Trophoblast cell (in vitro differentiated cells and primary cell): ENCODE results near the gene SGCB. TPM values are rescaled to one million over a fixed set of nuclear protein-coding genes. Genes with fewer than 3 reads are reported as not detected.
"Not testable (repeated sequence)": the region's sequence is repeated elsewhere in the genome, so short reads cannot be mapped to it uniquely, and the experiment has no call there.

Experiments used
- DNase-seq, 2 donors: peaks; one replicate each; pipeline ENCODE4 v3.0.0-alpha.2; 2016
- H2AFZ ChIP-seq: 2 replicates; pipeline ENCODE4 v1.6.1; 2013; ENCODE audit warnings: low read length, moderate library complexity, mild to moderate bottlenecking; ENCODE audit not compliant: insufficient read depth, poor library complexity
- H2AK5ac ChIP-seq: 2 replicates; pipeline ENCODE4 v1.6.1; 2013; ENCODE audit warnings: mild to moderate bottlenecking, low read length
- H2BK120ac ChIP-seq: 2 replicates; pipeline ENCODE4 v1.6.1; 2013; ENCODE audit warnings: low read length, mild to moderate bottlenecking, moderate library complexity; ENCODE audit not compliant: insufficient read depth, poor library complexity
- H2BK12ac ChIP-seq: 2 replicates; pipeline ENCODE4 v1.6.1; 2013; ENCODE audit warnings: mild to moderate bottlenecking, low read length, moderate library complexity
- H2BK5ac ChIP-seq: 2 replicates; pipeline ENCODE4 v1.6.1; 2013; ENCODE audit warnings: low read length, low read depth, moderate library complexity, mild to moderate bottlenecking; ENCODE audit not compliant: poor library complexity
- H3K14ac ChIP-seq: 2 replicates; pipeline ENCODE4 v1.6.1; 2013; ENCODE audit warnings: mild to moderate bottlenecking, low read length
- H3K18ac ChIP-seq: 2 replicates; pipeline ENCODE4 v1.6.1; 2013; ENCODE audit warnings: mild to moderate bottlenecking, low read length
- H3K23ac ChIP-seq: 2 replicates; pipeline ENCODE4 v1.6.1; 2013; ENCODE audit warnings: low read length
- H3K27ac ChIP-seq: 2 replicates; pipeline ENCODE4 v1.5.1; 2013; ENCODE audit warnings: low read depth, mild to moderate bottlenecking, inconsistent platforms, low read length, moderate library complexity
- H3K27me3 ChIP-seq: 2 replicates; pipeline ENCODE4 v1.6.1; 2013; ENCODE audit warnings: inconsistent platforms, mild to moderate bottlenecking, low read length, moderate library complexity; ENCODE audit not compliant: insufficient read depth
- H3K36me3 ChIP-seq, 2 experiments: 1 replicate in 1 of 2; 2 replicates in 1 of 2; pipeline ENCODE4 v1.6.1; 2013; ENCODE audit warnings: low read length in 2 of 2, mild to moderate bottlenecking in 2 of 2, moderate library complexity in 1 of 2; ENCODE audit not compliant: insufficient read depth in 2 of 2, control insufficient read depth in 1 of 2
- H3K4ac ChIP-seq: 2 replicates; pipeline ENCODE4 v1.6.1; 2013; ENCODE audit warnings: low read depth, mild to moderate bottlenecking, low read length, moderate library complexity
- H3K4me1 ChIP-seq, 2 experiments: 1 replicate in 1 of 2; 2 replicates in 1 of 2; pipeline ENCODE4 v1.6.1; 2013; ENCODE audit warnings: low read length in 2 of 2, mild to moderate bottlenecking in 2 of 2, moderate library complexity in 1 of 2; ENCODE audit not compliant: insufficient read depth in 2 of 2, control insufficient read depth in 1 of 2
- H3K4me2 ChIP-seq: 2 replicates; pipeline ENCODE4 v1.6.1; 2013; ENCODE audit warnings: inconsistent platforms, mild to moderate bottlenecking, low read length, moderate library complexity
- H3K4me3 ChIP-seq: 2 replicates; pipeline ENCODE4 v1.5.1; 2013; ENCODE audit warnings: mild to moderate bottlenecking, low read depth, low read length, inconsistent platforms
- H3K79me1 ChIP-seq: one replicate; pipeline ENCODE4 v1.6.1; 2013; ENCODE audit warnings: low read length
- H3K79me2 ChIP-seq: 2 replicates; pipeline ENCODE4 v1.6.1; 2013; ENCODE audit warnings: low read length, mild to moderate bottlenecking; ENCODE audit not compliant: control insufficient read depth, insufficient read depth, poor library complexity
- H3K9ac ChIP-seq: 2 replicates; pipeline ENCODE4 v1.6.1; 2013; ENCODE audit warnings: mild to moderate bottlenecking, low read length
- H3K9me3 ChIP-seq: 2 replicates; pipeline ENCODE4 v1.6.1; 2013; ENCODE audit warnings: low read depth, mild to moderate bottlenecking, control low read depth, inconsistent platforms, low read length; ENCODE audit not compliant: insufficient read depth
- H4K12ac ChIP-seq: 2 replicates; pipeline ENCODE4 v1.6.1; 2013; ENCODE audit warnings: low read depth, mild to moderate bottlenecking, low read length, moderate library complexity
- H4K8ac ChIP-seq: 2 replicates; pipeline ENCODE4 v1.6.1; 2013; ENCODE audit warnings: low read depth, mild to moderate bottlenecking, low read length, moderate library complexity
- H4K91ac ChIP-seq: one replicate; pipeline ENCODE4 v1.6.1; 2013; ENCODE audit warnings: low read depth, mild to moderate bottlenecking, low read length, moderate library complexity
- WGBS: extraction: QIAGEN DNeasy Blood & Tissue Kit; methylation state at CpG from one replicate; pipeline ENCODE4 v1.1.7; 2013; ENCODE audit warnings: missing lambda C conversion rate; ENCODE audit not compliant: insufficient read length, insufficient coverage; ENCODE audit errors: extremely low coverage; 5-methylcytosine and 5-hydroxymethylcytosine counted together
- polyA plus RNA-seq: library from polyadenylated mRNA; stranded (reverse); fragments of 200-250 nt; gene quantifications from 2 replicates; pipeline ENCODE4 v1.2.3, GENCODE V29; 2013

SGCB gene
- 11.1 and 11.3 TPM in 2 replicates for polyA plus RNA-seq

GRCh38 chr4:52038103-52038912 lies at the start of gene SGCB:
Gene SGCB (minus strand): TSS chr4:52038299. CDS start chr4:52038259, 40 bp downstream.
- Histone ChIP-seq H2AFZ (peak within 1 kb of the TSS; percentile 87), H3K9me3 (no peaks in the 10 kb centered on the region), H4K12ac (peak within 1 kb of the TSS; percentile 82), H3K79me2 (peaks cover 2% of the 10 kb centered on the region), H3K27ac (no peak within 1 kb of the TSS), H3K14ac (peak within 1 kb of the TSS; percentile 10), H3K4ac (no peak within 1 kb of the TSS), H3K79me1 (peaks cover 5% of the 10 kb centered on the region), H2AK5ac (no peak within 1 kb of the TSS), H2BK5ac (no peak within 1 kb of the TSS), H3K36me3 (no peaks in the 10 kb centered on the region), H3K4me2 (peak within 1 kb of the TSS; percentile 84), H3K27me3 (no peaks in the 10 kb centered on the region), H3K4me1 (peaks cover 0 to 2% of the 10 kb centered on the region in 2 experiments), H4K8ac (peak within 1 kb of the TSS; percentile 61), H3K9ac (peak within 1 kb of the TSS; percentile 67), H3K4me3 (peak within 1 kb of the TSS; percentile 83), H4K91ac (peak within 1 kb of the TSS; percentile 55), H3K23ac (no peak within 1 kb of the TSS), H2BK12ac (no peak within 1 kb of the TSS), H2BK120ac (peak within 1 kb of the TSS; percentile 0), H3K18ac (no peak within 1 kb of the TSS)
- no CpG with 5 or more reads among the region's 70 CpGs for WGBS
- peak; percentile 79 to 91 for DNase-seq

- WGBS = no CpG with 5 or more reads among the region's 1 CpG
- H3K79me1 ChIP-seq, H3K14ac ChIP-seq: not testable (repeated sequence)
Measured at GRCh38 chr4:52086425-52086824, 48.3 kb upstream of the SGCB start.

DNA sequence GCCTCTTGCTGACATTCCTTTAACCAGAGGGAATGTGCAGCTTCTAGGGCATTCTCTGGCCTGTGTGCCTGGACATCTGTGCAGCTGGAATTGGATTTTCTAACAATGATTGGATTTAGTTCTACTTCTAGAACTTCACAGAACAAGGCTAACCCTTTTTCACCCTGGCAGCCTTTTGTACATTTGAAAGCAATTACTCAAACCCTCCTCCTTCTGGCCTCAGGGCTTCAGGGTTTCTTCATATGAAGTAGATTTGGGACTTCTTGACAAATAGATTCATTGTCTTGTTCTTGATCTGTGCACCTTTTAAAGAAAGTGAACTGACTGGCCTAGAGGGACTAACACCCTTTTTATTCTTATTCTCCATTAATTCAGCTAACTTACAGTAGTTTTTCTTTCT lies 43.1 kb upstream of the SGCB start:
- Histone ChIP-seq H2BK5ac (no peak overlapping the region), H4K8ac (no peak overlapping the region), H3K9ac (no peak overlapping the region), H3K27ac (no peak overlapping the region), H2AFZ (no peak overlapping the region), H3K4ac (no peak overlapping the region), H3K14ac (no peak overlapping the region), H3K4me1 (peaks cover 3% of the 10 kb centered on the region in 2 experiments), H3K23ac (no peak overlapping the region), H3K9me3 (no peaks in the 10 kb centered on the region), H3K79me2 (no peaks in the 10 kb centered on the region), H2BK12ac (no peak overlapping the region), H3K4me3 (no peak overlapping the region), H3K27me3 (no peaks in the 10 kb centered on the region), H4K91ac (no peak overlapping the region), H3K4me2 (no peak overlapping the region), H3K79me1 (no peaks in the 10 kb centered on the region), H2AK5ac (no peak overlapping the region), H3K36me3 (no peaks in the 10 kb centered on the region), H2BK120ac (no peak overlapping the region), H3K18ac (no peak overlapping the region), H4K12ac (no peak overlapping the region)
- DNase-seq = no peak

More at GRCh38 chr4:52086425-52086824, 48.3 kb upstream of the SGCB start:
- H3K27ac ChIP-seq, H2AK5ac ChIP-seq, H3K36me3 ChIP-seq, H2BK120ac ChIP-seq, H4K8ac ChIP-seq, H2AFZ ChIP-seq, H4K91ac ChIP-seq, H2BK5ac ChIP-seq, H3K4me2 ChIP-seq, H3K23ac ChIP-seq, H3K9ac ChIP-seq, H3K4ac ChIP-seq, H3K79me2 ChIP-seq, H4K12ac ChIP-seq, H2BK12ac ChIP-seq, DNase-seq, H3K18ac ChIP-seq, H3K9me3 ChIP-seq, H3K4me1 ChIP-seq, H3K4me3 ChIP-seq, H3K27me3 ChIP-seq: not testable (repeated sequence)

- Histone ChIP-seq H3K23ac (no peak overlapping the region), H2BK5ac (no peak overlapping the region), H3K79me1 (no peaks in the 10 kb centered on the region), H2BK120ac (no peak overlapping the region), H2BK12ac (no peak overlapping the region), H2AK5ac (no peak overlapping the region), H3K9me3 (no peaks in the 10 kb centered on the region), H3K27ac (no peak overlapping the region), H4K12ac (no peak overlapping the region), H4K91ac (no peak overlapping the region), H4K8ac (no peak overlapping the region), H3K79me2 (no peaks in the 10 kb centered on the region), H3K4ac (no peak overlapping the region), H3K36me3 (no peaks in the 10 kb centered on the region), H3K14ac (no peak overlapping the region), H3K18ac (no peak overlapping the region), H3K4me3 (no peak overlapping the region), H3K4me2 (no peak overlapping the region), H3K27me3 (no peaks in the 10 kb centered on the region), H3K9ac (no peak overlapping the region), H3K4me1 (peaks cover 3% of the 10 kb centered on the region in 2 experiments), H2AFZ (no peak overlapping the region)
- no CpG with 5 or more reads among the region's 2 CpGs for WGBS
- no peak for DNase-seq
Measured at GRCh38 chr4:52079659-52080058, 41.6 kb upstream of the SGCB start.
